Neural progenitor cell (in vitro differentiated cells): Measurements from ENCODE around the gene C11orf58. TPM values are rescaled to one million over a fixed set of nuclear protein-coding genes. Genes with fewer than 3 reads are reported as not detected.
A peak's percentile ranks its signal among the peaks of the same experiment; 100 is the strongest.

Experiments used
- DNase-seq: peaks from one replicate; pipeline ENCODE4 v3.0.0-alpha.2; 2016; ENCODE audit warnings: low spot score
- H2AFZ ChIP-seq: fragments of 200-600 bp; sonication (generic); replicated peaks from 2 replicates; pipeline ENCODE4 v1.6.1; 2016; ENCODE audit warnings: antibody characterized with exemption
- H3F3A ChIP-seq: fragments of 200-600 bp; sonication (generic); 2 replicates; pipeline ENCODE4 v1.6.1; 2016; ENCODE audit warnings: antibody characterized with exemption, low read depth
- H3K27ac ChIP-seq: fragments of 200-600 bp; sonication (generic); 2 replicates; pipeline ENCODE4 v1.5.1; 2016; ENCODE audit warnings: mild to moderate bottlenecking
- H3K27me3 ChIP-seq: fragments of 200-600 bp; sonication (generic); 2 replicates; pipeline ENCODE4 v1.6.1; 2016; ENCODE audit warnings: mild to moderate bottlenecking, moderate library complexity
- H3K36me3 ChIP-seq: fragments of 200-600 bp; sonication (generic); 2 replicates; pipeline ENCODE4 v1.5.1; 2016
- H3K4me1 ChIP-seq: fragments of 200-600 bp; sonication (generic); 2 replicates; pipeline ENCODE4 v1.6.1; 2016; ENCODE audit warnings: mixed run types
- H3K4me2 ChIP-seq: fragments of 200-600 bp; sonication (generic); 2 replicates; pipeline ENCODE4 v1.6.1; 2016
- H3K4me3 ChIP-seq: fragments of 200-600 bp; sonication (generic); 2 replicates; pipeline ENCODE4 v1.5.1; 2016
- H3K79me2 ChIP-seq: fragments of 200-600 bp; sonication (generic); 2 replicates; pipeline ENCODE4 v1.6.1; 2016; ENCODE audit warnings: low read depth
- H3K9ac ChIP-seq: fragments of 200-600 bp; sonication (generic); 2 replicates; pipeline ENCODE4 v1.6.1; 2016
- H3K9me3 ChIP-seq: fragments of 200-600 bp; sonication (generic); 2 replicates; pipeline ENCODE4 v1.5.1; 2016; ENCODE audit warnings: low read depth
- H4K20me1 ChIP-seq: fragments of 200-600 bp; sonication (generic); 2 replicates; pipeline ENCODE4 v1.6.1; 2016; ENCODE audit warnings: low read depth
- H3K27ac Mint-ChIP-seq: 3 replicates; pipeline ENCODE4 v1.8.0; 2021; ENCODE audit warnings: mixed read lengths
- H3K27me3 Mint-ChIP-seq: 2 replicates; pipeline ENCODE4 v1.8.0; 2022; ENCODE audit warnings: low read depth, mild to moderate bottlenecking, inconsistent platforms, moderate library complexity, mixed read lengths; ENCODE audit not compliant: insufficient read depth
- H3K36me3 Mint-ChIP-seq: 3 replicates; pipeline ENCODE4 v1.8.0; 2021; ENCODE audit warnings: mixed read lengths
- H3K4me1 Mint-ChIP-seq: 3 replicates; pipeline ENCODE4 v1.8.0; 2021; ENCODE audit warnings: mixed read lengths
- H3K4me3 Mint-ChIP-seq: 3 replicates; pipeline ENCODE4 v1.8.0; 2021; ENCODE audit warnings: mild to moderate bottlenecking, moderate library complexity, mixed read lengths
- H3K9me3 Mint-ChIP-seq: 3 replicates; pipeline ENCODE4 v1.8.0; 2020; ENCODE audit warnings: mixed read lengths
- EZH2 ChIP-seq: fragments of 200-600 bp; sonication (generic); IDR thresholded peaks from 2 replicates; pipeline ENCODE4 v1.6.1; 2017; ENCODE audit warnings: antibody characterized with exemption, mild to moderate bottlenecking, moderate library complexity
- EZH2phosphoT487 ChIP-seq: fragments of 200-600 bp; sonication (generic); IDR thresholded peaks from 2 replicates; pipeline ENCODE4 v1.6.1; 2017; ENCODE audit warnings: antibody characterized with exemption
- total RNA-seq: library from RNA; depleted of rRNA; stranded (reverse); fragments of >200 nt; gene quantifications from 2 replicates; pipeline ENCODE4 v1.2.3, GENCODE V29; 2015; ENCODE audit warnings: low replicate concordance
- TF ChIP-seq, protein P1 (sequence below): fragments of 200-600 bp; sonication (generic); IDR thresholded peaks from 2 replicates; pipeline ENCODE4 v1.5.1; 2017; ENCODE audit warnings: antibody characterized with exemption, mild to moderate bottlenecking

C11orf58 gene
- total RNA-seq, 1 donor from 2014 or later = 320 TPM

DNA sequence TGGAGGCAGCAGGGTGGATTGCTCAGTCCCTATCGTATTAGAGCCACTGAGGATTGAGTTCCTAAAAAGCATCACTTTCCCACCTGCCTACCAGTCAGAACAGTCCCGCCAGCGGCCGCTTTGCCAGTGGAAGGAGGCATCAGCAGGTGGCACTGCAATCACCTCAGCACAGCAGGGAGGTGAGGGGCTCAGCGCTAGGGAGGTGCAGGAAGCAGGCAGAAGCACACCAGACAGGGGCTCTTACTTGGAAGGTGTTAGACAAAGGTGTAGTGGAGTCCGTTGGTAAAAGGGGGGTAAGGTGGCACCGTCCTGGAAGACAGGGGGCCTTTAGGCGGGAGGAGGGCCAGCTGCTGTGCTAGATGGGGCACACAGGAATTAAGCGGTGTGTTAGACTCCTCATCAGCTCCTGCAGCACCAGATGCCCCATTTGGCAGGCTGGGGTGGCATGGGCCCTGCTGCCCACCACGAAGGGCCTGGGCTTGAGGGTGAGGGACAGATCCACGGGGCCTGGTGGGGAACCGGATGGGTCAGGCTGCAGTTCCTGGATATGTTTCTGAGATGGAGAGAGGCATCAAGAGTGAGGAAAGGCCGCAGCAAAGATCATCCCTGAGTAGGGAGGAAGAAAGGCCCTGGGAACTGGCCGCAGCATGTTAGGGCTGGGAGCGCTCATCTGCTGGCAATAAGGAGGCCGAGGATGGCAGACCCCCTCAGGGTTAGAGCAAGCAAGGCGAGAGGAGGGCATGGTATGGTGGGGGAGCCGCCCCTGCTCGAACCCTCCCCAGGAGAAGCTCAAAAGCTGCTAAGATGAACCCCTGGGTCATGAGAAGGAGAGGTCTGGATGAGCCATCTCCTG, 42.5 kb downstream of the C11orf58 start:
- peaks cover 66% of the 10 kb centered on the region for H3K4me1 Mint-ChIP-seq
- Histone ChIP-seq H3K27ac (no peak overlapping the region), H3K79me2 (no peaks in the 10 kb centered on the region), H3K9me3 (no peaks in the 10 kb centered on the region), H3K4me3 (no peak overlapping the region), H3F3A (peaks cover 20% of the 10 kb centered on the region), H3K4me1 (peaks cover 29% of the 10 kb centered on the region), H4K20me1 (peaks cover 21% of the 10 kb centered on the region), H3K9ac (no peak overlapping the region), H3K27me3 (no peaks in the 10 kb centered on the region), H3K36me3 (no peaks in the 10 kb centered on the region), H3K4me2 (no peak overlapping the region), H2AFZ (no peak overlapping the region)
- no peak for TF ChIP-seq EZH2phosphoT487
- TF ChIP-seq EZH2 = no peak
- TF ChIP-seq, protein P1, sequence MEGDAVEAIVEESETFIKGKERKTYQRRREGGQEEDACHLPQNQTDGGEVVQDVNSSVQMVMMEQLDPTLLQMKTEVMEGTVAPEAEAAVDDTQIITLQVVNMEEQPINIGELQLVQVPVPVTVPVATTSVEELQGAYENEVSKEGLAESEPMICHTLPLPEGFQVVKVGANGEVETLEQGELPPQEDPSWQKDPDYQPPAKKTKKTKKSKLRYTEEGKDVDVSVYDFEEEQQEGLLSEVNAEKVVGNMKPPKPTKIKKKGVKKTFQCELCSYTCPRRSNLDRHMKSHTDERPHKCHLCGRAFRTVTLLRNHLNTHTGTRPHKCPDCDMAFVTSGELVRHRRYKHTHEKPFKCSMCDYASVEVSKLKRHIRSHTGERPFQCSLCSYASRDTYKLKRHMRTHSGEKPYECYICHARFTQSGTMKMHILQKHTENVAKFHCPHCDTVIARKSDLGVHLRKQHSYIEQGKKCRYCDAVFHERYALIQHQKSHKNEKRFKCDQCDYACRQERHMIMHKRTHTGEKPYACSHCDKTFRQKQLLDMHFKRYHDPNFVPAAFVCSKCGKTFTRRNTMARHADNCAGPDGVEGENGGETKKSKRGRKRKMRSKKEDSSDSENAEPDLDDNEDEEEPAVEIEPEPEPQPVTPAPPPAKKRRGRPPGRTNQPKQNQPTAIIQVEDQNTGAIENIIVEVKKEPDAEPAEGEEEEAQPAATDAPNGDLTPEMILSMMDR = no peak
- peaks cover 22% of the 10 kb centered on the region for H3K36me3 Mint-ChIP-seq
- peak overlapping the region; percentile 67 for H3K4me3 Mint-ChIP-seq
- H3K27ac Mint-ChIP-seq = peak overlapping the region; percentile 26
- no peaks in the 10 kb centered on the region for H3K9me3 Mint-ChIP-seq
- no peak for DNase-seq
- peaks cover 7% of the 10 kb centered on the region for H3K27me3 Mint-ChIP-seq

DNA sequence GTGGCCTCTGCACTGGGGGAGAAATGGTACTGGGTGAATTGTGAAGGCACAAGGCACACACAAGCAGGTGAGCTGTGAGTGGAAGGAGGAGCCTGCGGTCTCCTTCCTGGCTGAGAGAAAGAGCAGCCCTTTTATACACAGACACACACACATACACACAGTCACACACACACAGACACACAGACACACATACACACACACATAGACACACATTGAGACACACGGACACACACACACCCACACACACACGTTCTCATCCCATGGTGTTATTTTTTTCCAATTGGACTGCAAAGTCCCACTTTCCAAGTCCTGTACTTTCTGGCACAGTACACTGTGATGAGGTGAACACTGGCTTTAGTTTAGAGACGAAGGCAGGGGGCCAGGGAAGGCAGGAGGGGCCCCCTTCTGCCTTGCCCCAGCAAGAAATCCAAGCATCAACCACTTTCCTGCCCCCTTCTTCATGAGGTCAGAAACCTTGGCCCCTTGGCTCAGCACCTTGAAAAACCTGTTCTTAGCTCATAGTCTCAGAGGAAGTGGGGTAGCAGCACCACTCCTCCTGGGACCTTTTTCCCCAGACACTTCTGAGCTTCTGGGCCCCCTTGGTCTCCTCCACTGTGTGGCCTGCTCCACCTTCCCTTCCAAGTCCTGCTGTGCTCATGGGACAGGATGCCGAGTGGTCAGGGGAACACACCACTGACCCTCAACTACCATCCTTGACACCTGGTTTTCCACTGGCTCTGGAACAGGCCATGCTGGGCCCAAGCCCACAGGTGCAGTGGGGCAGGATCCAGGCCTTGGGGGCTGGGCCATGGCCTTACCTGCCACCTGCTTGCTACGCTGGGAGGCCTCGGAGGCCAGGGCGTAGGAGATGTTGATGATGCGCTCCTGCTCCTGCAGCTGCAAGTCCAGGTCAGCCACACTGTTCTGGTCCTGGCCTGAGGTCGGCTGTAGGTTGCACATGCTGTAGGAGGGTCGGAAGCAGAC, 43.8 kb downstream of the C11orf58 start:
- H3K4me1 Mint-ChIP-seq = peaks cover 60% of the 10 kb centered on the region
- H3K79me2 ChIP-seq = no peaks in the 10 kb centered on the region
- H3K27me3 ChIP-seq = no peaks in the 10 kb centered on the region
- peaks cover 20% of the 10 kb centered on the region for H3F3A ChIP-seq
- H3K4me2 ChIP-seq = no peak overlapping the region
- no peak overlapping the region for H3K4me3 ChIP-seq
- peaks cover 10% of the 10 kb centered on the region for H3K27me3 Mint-ChIP-seq
- no peak overlapping the region for H3K27ac ChIP-seq
- peaks cover 21% of the 10 kb centered on the region for H4K20me1 ChIP-seq
- H3K27ac Mint-ChIP-seq = peak overlapping the region; percentile 23
- TF ChIP-seq EZH2 (no peak), EZH2phosphoT487 (no peak)
- TF ChIP-seq, protein P1 = no peak
- H3K9me3 Mint-ChIP-seq = no peaks in the 10 kb centered on the region
- peak overlapping the region; percentile 52 for H3K4me3 Mint-ChIP-seq
- H3K9me3 ChIP-seq = no peaks in the 10 kb centered on the region
- no peak overlapping the region for H3K9ac ChIP-seq
- no peak for DNase-seq
- no peaks in the 10 kb centered on the region for H3K36me3 ChIP-seq
- H2AFZ ChIP-seq = no peak overlapping the region
- peaks cover 22% of the 10 kb centered on the region for H3K36me3 Mint-ChIP-seq
- H3K4me1 ChIP-seq = peaks cover 23% of the 10 kb centered on the region

DNA sequence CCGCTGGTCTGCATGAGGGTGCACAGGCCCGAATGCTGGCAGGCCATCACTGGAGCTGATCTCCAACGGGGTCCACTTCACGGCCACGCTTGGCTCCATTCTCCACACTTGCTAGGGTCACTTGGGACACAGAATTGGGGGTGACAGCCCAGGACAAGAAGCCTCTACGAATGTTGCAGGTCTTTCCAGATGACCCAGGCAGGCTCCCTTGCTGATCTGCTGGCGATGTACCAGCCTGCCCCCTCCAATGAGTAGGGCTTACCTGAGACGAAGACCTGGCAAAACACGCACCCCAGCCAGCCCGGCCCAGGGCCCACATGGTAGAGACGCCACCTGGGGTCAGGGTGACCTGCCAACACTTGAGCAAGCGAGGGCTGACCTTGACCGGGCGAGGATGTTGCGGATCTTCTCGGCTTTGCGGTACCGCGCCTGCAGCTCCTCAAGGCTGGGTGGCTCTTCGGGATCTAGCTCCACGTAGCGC, 44.9 kb downstream of the C11orf58 start:
- Mint-ChIP-seq H3K36me3 (peaks cover 22% of the 10 kb centered on the region), H3K27ac (peak overlapping the region; percentile 64), H3K4me3 (peak overlapping the region; percentile 5), H3K4me1 (peaks cover 61% of the 10 kb centered on the region), H3K9me3 (no peaks in the 10 kb centered on the region), H3K27me3 (peaks cover 12% of the 10 kb centered on the region)
- Histone ChIP-seq H3F3A (peaks cover 20% of the 10 kb centered on the region), H3K27me3 (no peaks in the 10 kb centered on the region), H3K9ac (no peak overlapping the region), H3K4me2 (no peak overlapping the region), H3K36me3 (no peaks in the 10 kb centered on the region), H3K27ac (no peak overlapping the region), H3K4me3 (no peak overlapping the region), H3K9me3 (no peaks in the 10 kb centered on the region), H3K79me2 (no peaks in the 10 kb centered on the region), H3K4me1 (peaks cover 20% of the 10 kb centered on the region), H4K20me1 (peaks cover 21% of the 10 kb centered on the region), H2AFZ (no peak overlapping the region)
- DNase-seq = no peak
- TF ChIP-seq EZH2 (no peak), EZH2phosphoT487 (no peak)
- TF ChIP-seq, protein P1 = no peak
